ENCODE results near the gene TMEM184B.

TMEM184B gene

DNA sequence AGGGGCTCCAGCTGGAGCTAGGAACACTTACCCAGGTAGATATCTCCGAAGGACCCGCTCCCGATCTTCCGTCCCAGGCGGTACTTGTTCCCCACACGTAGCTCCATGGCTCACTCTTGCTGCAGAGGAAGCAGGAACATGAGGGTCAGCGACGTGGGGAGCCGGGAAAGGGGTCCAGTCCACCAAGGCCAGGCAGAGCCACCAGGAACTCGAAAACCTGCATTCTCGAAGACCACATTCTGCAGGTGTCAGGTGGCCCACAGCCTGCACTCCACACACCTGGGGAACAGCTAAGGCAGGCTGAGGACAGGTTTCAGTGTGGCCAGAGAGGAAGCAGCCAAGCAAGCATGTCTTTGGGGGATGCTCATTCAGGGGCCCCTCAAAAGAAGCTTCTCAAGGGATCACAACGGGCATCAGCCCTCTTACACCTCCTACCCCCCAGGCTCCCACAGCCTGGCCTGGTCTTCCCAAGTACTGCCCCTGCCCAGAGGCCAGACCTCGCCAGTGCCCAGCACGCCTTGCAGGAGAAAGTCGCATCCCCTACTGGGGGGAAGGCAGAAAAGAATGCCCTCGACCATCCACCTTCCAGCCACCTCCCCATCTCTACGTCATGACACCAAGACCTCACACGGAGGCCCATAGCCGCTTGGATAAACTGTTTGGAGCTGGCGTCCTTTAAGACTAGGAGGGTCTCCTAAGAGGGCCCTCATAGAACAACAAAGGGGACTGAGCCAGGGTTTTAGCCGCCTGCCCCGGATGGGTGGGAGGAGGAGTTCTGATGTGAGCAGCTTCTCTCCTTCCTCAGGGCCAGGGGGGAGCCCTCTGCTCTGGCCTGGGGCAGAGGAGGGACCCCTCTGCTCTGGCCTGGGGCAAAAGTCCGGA is 41.5 kb upstream of the TMEM184B start:
- peaks cover 76% of the 10 kb centered on the region for H3K79me2 ChIP-seq (ENCODE audit: control insufficient read depth, insufficient read depth, low read length)
- H3K4ac ChIP-seq (ENCODE audit: low read depth, low read length) = no peak overlapping the region
- H3K27ac ChIP-seq (ENCODE audit: low read depth, low read length) = peak overlapping the region; percentile 33
- H3K23ac ChIP-seq (ENCODE audit: low read length) = no peak overlapping the region
- no peak overlapping the region for H2AK5ac ChIP-seq (ENCODE audit: low read length)
- peaks cover 7% of the 10 kb centered on the region for H3K36me3 ChIP-seq (ENCODE audit: control insufficient read depth, insufficient read depth, low read length)
- H3K4me1 ChIP-seq (ENCODE audit: control insufficient read depth, low read depth, low read length) = peaks cover 11% of the 10 kb centered on the region
- no CpG with 5 or more reads among the region's 23 CpGs for WGBS (ENCODE audit: extremely low coverage, insufficient coverage, low lambda C conversion rate)
- no peak overlapping the region for H2BK15ac ChIP-seq (replicated peaks; ENCODE audit: low read depth)
- peak overlapping the region; percentile 33 for H3K4me2 ChIP-seq (ENCODE audit: low read length)
- H4K8ac ChIP-seq (ENCODE audit: low read depth, low read length) = no peak overlapping the region
- H2BK5ac ChIP-seq (ENCODE audit: low read length) = no peak overlapping the region
- H4K5ac ChIP-seq (ENCODE audit: low read length) = no peak overlapping the region
- peak overlapping the region; percentile 81 for H3K56ac ChIP-seq (ENCODE audit: low read length)
- DNase-seq = peak; percentile 27
- no peak overlapping the region for H3K4me3 ChIP-seq (ENCODE audit: low read length)
- no peaks in the 10 kb centered on the region for H3K27me3 ChIP-seq (ENCODE audit: insufficient read depth, low read length, poor library complexity)
- no peak overlapping the region for H3K18ac ChIP-seq (ENCODE audit: low read length)
- H2BK120ac ChIP-seq (ENCODE audit: low read depth, low read length) = no peak overlapping the region
- peaks cover 16% of the 10 kb centered on the region for H3K79me1 ChIP-seq (ENCODE audit: low read length)
- peak overlapping the region; percentile 88 for H3K9ac ChIP-seq (ENCODE audit: low read length)

DNA sequence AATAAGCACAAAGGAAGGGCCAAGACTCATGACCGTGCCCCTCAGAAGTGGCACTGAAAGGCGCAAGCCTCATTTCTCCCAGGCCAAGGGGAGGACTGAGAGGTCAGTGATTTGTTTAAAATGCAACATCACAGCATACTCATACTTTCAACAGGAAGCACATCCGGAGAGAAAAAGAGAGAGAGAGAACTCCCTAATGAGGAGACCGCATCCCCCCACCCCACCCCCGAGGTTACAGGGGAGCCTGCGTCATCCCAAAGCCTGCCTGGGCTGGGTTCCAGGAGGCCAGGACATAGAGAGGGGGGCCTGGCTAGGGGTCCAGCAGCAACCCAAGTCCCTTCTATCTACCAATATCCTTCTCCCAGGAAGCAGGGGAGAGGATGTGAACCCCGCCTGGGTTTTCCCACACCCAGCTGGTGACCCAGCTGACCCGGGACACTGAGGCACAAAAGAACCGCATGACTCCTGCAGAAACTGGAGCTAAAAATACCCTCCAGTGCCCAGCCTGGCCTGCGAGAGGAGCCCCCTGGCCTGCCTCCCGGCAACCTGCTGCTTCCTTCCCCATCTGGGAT is 40.7 kb upstream of the TMEM184B start:
- Histone ChIP-seq H3K36me3 (ENCODE audit: control insufficient read depth, insufficient read depth, low read length) (peaks cover 11% of the 10 kb centered on the region), H4K8ac (ENCODE audit: low read depth, low read length) (no peak overlapping the region), H2BK120ac (ENCODE audit: low read depth, low read length) (no peak overlapping the region), H3K79me2 (ENCODE audit: control insufficient read depth, insufficient read depth, low read length) (peaks cover 84% of the 10 kb centered on the region), H3K4me1 (ENCODE audit: control insufficient read depth, low read depth, low read length) (peaks cover 8% of the 10 kb centered on the region), H3K9ac (ENCODE audit: low read length) (no peak overlapping the region), H3K4ac (ENCODE audit: low read depth, low read length) (no peak overlapping the region), H3K4me3 (ENCODE audit: low read length) (no peak overlapping the region), H3K56ac (ENCODE audit: low read length) (no peak overlapping the region), H3K27ac (ENCODE audit: low read depth, low read length) (no peak overlapping the region), H3K18ac (ENCODE audit: low read length) (no peak overlapping the region), H3K23ac (ENCODE audit: low read length) (no peak overlapping the region), H3K79me1 (ENCODE audit: low read length) (peaks cover 21% of the 10 kb centered on the region), H3K27me3 (ENCODE audit: insufficient read depth, low read length, poor library complexity) (no peaks in the 10 kb centered on the region), H2BK5ac (ENCODE audit: low read length) (no peak overlapping the region), H2AK5ac (ENCODE audit: low read length) (no peak overlapping the region), H2BK15ac (replicated peaks; ENCODE audit: low read depth) (no peak overlapping the region), H3K4me2 (ENCODE audit: low read length) (no peak overlapping the region), H4K5ac (ENCODE audit: low read length) (no peak overlapping the region)
- WGBS (ENCODE audit: extremely low coverage, insufficient coverage, low lambda C conversion rate) = no CpG with 5 or more reads among the region's 11 CpGs
- DNase-seq = no peak

DNA sequence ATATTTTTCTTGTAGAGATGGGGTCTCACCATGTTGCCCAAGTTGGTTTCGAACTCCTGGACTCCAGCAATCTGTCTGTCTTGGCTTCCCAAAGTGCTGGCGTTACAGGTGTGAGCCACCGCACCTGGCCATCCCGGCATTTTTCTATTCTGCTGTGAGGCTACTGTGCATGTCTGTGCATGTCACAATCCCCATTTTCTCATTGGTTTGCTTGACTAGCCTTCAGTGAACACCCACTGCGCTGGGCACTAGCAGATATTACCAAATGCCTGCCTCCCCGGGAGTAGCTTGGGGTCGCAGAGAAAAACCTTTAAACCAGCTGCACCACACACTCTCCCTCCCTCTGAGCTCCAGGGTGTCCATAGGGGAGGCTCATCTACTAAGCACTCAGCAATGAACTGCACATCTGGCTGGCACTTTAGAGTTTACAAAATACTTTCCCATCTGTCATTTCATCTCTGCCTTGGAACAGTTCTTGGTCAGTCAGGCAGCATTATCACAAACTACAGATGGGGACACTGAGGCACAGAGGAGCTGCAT is 39.5 kb upstream of the TMEM184B start:
- H3K4me1 ChIP-seq (ENCODE audit: control insufficient read depth, low read depth, low read length) = peaks cover 4% of the 10 kb centered on the region
- H4K5ac ChIP-seq (ENCODE audit: low read length) = no peak overlapping the region
- peaks cover 24% of the 10 kb centered on the region for H3K79me1 ChIP-seq (ENCODE audit: low read length)
- H3K4me3 ChIP-seq (ENCODE audit: low read length) = no peak overlapping the region
- no peak overlapping the region for H3K4ac ChIP-seq (ENCODE audit: low read depth, low read length)
- H3K79me2 ChIP-seq (ENCODE audit: control insufficient read depth, insufficient read depth, low read length) = peaks cover 94% of the 10 kb centered on the region
- peaks cover 11% of the 10 kb centered on the region for H3K36me3 ChIP-seq (ENCODE audit: control insufficient read depth, insufficient read depth, low read length)
- H2BK120ac ChIP-seq (ENCODE audit: low read depth, low read length) = no peak overlapping the region
- WGBS (ENCODE audit: extremely low coverage, insufficient coverage, low lambda C conversion rate) = no CpG with 5 or more reads among the region's 7 CpGs
- no peak overlapping the region for H3K4me2 ChIP-seq (ENCODE audit: low read length)
- no peak overlapping the region for H3K9ac ChIP-seq (ENCODE audit: low read length)
- H3K27me3 ChIP-seq (ENCODE audit: insufficient read depth, low read length, poor library complexity) = no peaks in the 10 kb centered on the region
- DNase-seq = no peak
- no peak overlapping the region for H2BK15ac ChIP-seq (replicated peaks; ENCODE audit: low read depth)
- no peak overlapping the region for H3K18ac ChIP-seq (ENCODE audit: low read length)
- no peak overlapping the region for H2BK5ac ChIP-seq (ENCODE audit: low read length)
- H3K23ac ChIP-seq (ENCODE audit: low read length) = no peak overlapping the region
- no peak overlapping the region for H4K8ac ChIP-seq (ENCODE audit: low read depth, low read length)
- no peak overlapping the region for H2AK5ac ChIP-seq (ENCODE audit: low read length)
- H3K56ac ChIP-seq (ENCODE audit: low read length) = peak overlapping the region; percentile 56
- H3K27ac ChIP-seq (ENCODE audit: low read depth, low read length) = no peak overlapping the region

DNA sequence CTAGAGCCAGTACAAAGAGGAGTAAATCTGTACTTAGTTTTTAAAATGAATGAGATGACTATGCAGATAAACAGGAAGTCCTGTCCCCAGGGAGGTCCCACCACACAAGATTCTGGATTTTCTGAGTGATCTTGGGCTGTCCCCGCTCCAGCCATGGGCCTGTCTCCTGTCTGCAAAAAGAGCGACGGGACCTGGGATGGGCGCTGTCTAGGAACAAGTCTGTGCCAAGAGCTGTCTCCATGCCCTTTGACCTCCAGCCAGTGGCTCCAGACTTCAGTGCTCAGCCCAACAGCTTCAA is 38.5 kb upstream of the TMEM184B start:
- H3K4me1 ChIP-seq (ENCODE audit: control insufficient read depth, low read depth, low read length) = peaks cover 4% of the 10 kb centered on the region
- H3K9ac ChIP-seq (ENCODE audit: low read length) = no peak overlapping the region
- no peak overlapping the region for H3K23ac ChIP-seq (ENCODE audit: low read length)
- no peak overlapping the region for H3K4ac ChIP-seq (ENCODE audit: low read depth, low read length)
- H3K27ac ChIP-seq (ENCODE audit: low read depth, low read length) = no peak overlapping the region
- H3K4me3 ChIP-seq (ENCODE audit: low read length) = no peak overlapping the region
- H3K4me2 ChIP-seq (ENCODE audit: low read length) = no peak overlapping the region
- H2BK5ac ChIP-seq (ENCODE audit: low read length) = no peak overlapping the region
- DNase-seq = no peak
- H2BK120ac ChIP-seq (ENCODE audit: low read depth, low read length) = no peak overlapping the region
- no peak overlapping the region for H2BK15ac ChIP-seq (replicated peaks; ENCODE audit: low read depth)
- peaks cover 11% of the 10 kb centered on the region for H3K36me3 ChIP-seq (ENCODE audit: control insufficient read depth, insufficient read depth, low read length)
- no CpG with 5 or more reads among the region's 4 CpGs for WGBS (ENCODE audit: extremely low coverage, insufficient coverage, low lambda C conversion rate)
- no peak overlapping the region for H3K56ac ChIP-seq (ENCODE audit: low read length)
- H3K79me2 ChIP-seq (ENCODE audit: control insufficient read depth, insufficient read depth, low read length) = peaks cover 93% of the 10 kb centered on the region
- H3K18ac ChIP-seq (ENCODE audit: low read length) = no peak overlapping the region
- no peaks in the 10 kb centered on the region for H3K27me3 ChIP-seq (ENCODE audit: insufficient read depth, low read length, poor library complexity)
- H4K5ac ChIP-seq (ENCODE audit: low read length) = no peak overlapping the region
- peaks cover 24% of the 10 kb centered on the region for H3K79me1 ChIP-seq (ENCODE audit: low read length)
- no peak overlapping the region for H4K8ac ChIP-seq (ENCODE audit: low read depth, low read length)
- no peak overlapping the region for H2AK5ac ChIP-seq (ENCODE audit: low read length)

DNA sequence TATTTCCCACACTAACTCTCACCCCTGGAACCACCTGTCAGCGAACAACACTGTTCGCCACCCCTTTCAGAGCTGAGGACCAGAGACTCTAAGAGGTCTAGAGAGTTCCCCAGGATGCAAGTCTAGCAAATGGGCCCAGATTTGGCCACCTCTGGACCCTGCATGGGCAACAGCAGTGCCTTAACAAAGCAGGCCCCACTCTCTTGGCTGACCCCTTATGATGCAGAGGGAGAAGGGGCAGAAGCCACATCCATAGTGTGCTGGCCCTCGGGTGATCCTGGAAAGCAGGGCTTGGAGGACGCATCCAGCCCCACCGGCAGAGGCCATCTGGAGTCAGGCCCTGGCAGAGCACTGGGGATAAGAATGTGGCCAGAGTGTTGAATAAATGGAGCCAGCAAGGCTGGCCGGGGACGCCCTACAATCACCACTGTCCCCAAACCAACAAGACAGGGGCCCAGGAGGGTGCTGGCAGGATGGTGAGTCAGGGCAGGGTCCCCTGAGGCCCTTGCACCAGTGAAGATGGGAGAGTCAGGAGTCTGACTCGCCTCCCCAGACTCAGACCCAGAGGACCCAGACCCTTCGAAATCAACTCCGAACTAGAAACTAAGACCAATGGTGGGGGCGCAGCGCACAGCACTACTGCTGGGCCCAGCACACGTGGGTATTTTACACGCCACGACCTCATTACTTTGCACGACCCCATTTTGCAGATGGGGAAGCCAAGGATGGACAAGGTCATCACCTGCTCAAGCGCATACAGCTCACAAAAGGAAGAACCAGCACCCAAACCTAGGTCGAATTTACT is 37.9 kb upstream of the TMEM184B start:
- no peak overlapping the region for H2BK5ac ChIP-seq (ENCODE audit: low read length)
- no peak overlapping the region for H3K56ac ChIP-seq (ENCODE audit: low read length)
- H3K4me2 ChIP-seq (ENCODE audit: low read length) = no peak overlapping the region
- H3K4ac ChIP-seq (ENCODE audit: low read depth, low read length) = no peak overlapping the region
- H4K8ac ChIP-seq (ENCODE audit: low read depth, low read length) = no peak overlapping the region
- WGBS (ENCODE audit: extremely low coverage, insufficient coverage, low lambda C conversion rate) = no CpG with 5 or more reads among the region's 18 CpGs
- no peak overlapping the region for H3K27ac ChIP-seq (ENCODE audit: low read depth, low read length)
- no peak overlapping the region for H3K9ac ChIP-seq (ENCODE audit: low read length)
- H3K36me3 ChIP-seq (ENCODE audit: control insufficient read depth, insufficient read depth, low read length) = peaks cover 11% of the 10 kb centered on the region
- H3K27me3 ChIP-seq (ENCODE audit: insufficient read depth, low read length, poor library complexity) = no peaks in the 10 kb centered on the region
- H3K79me1 ChIP-seq (ENCODE audit: low read length) = peaks cover 24% of the 10 kb centered on the region
- no peak overlapping the region for H2BK120ac ChIP-seq (ENCODE audit: low read depth, low read length)
- no peak overlapping the region for H3K4me3 ChIP-seq (ENCODE audit: low read length)
- H3K79me2 ChIP-seq (ENCODE audit: control insufficient read depth, insufficient read depth, low read length) = peaks cover 93% of the 10 kb centered on the region
- H3K23ac ChIP-seq (ENCODE audit: low read length) = no peak overlapping the region
- H4K5ac ChIP-seq (ENCODE audit: low read length) = no peak overlapping the region
- H2BK15ac ChIP-seq (replicated peaks; ENCODE audit: low read depth) = no peak overlapping the region
- no peak overlapping the region for H3K18ac ChIP-seq (ENCODE audit: low read length)
- no peak overlapping the region for H2AK5ac ChIP-seq (ENCODE audit: low read length)
- DNase-seq = no peak
- peaks cover 4% of the 10 kb centered on the region for H3K4me1 ChIP-seq (ENCODE audit: control insufficient read depth, low read depth, low read length)
